Keratinocyte (primary cell): ENCODE measurements around the gene NRDE2. TPM values are rescaled to one million over a fixed set of nuclear protein-coding genes. Genes with fewer than 3 reads are reported as not detected.
"Not testable (repeated sequence)": the region's sequence is repeated elsewhere in the genome, so short reads cannot be mapped to it uniquely, and the experiment has no call there.

Experiments
- DNase-seq: peaks from one replicate; pipeline ENCODE4 v3.0.0-alpha.2; 2011; ENCODE audit warnings: low read depth, missing footprints, low spot score
- FAIRE-seq: peaks from 2 replicates; lab custom pipeline; 2011; peaks lifted over from hg19 to GRCh38; lab: Jason Lieb, UNC
- H2AFZ ChIP-seq: 2 replicates; pipeline ENCODE4 v1.6.0; 2012; ENCODE audit warnings: low read length, control low read depth, inconsistent platforms; ENCODE audit not compliant: control insufficient read depth
- H3K27ac ChIP-seq: 2 replicates; pipeline ENCODE4 v1.5.1; 2011; ENCODE audit warnings: low read length; ENCODE audit not compliant: control insufficient read depth, insufficient read depth
- H3K27me3 ChIP-seq: 3 replicates; pipeline ENCODE4 v1.6.0; 2011; ENCODE audit warnings: low read length; ENCODE audit not compliant: control insufficient read depth, insufficient read depth; ENCODE audit errors: extremely low read depth
- H3K36me3 ChIP-seq, 2 experiments: 2 replicates in 1 of 2; 3 replicates in 1 of 2; pipeline ENCODE4 v1.5.1; 2011; ENCODE audit warnings: low read length in 2 of 2, mild to moderate bottlenecking in 1 of 2; ENCODE audit not compliant: control insufficient read depth in 2 of 2, insufficient read depth in 2 of 2; ENCODE audit errors: extremely low read depth in 1 of 2
- H3K4me1 ChIP-seq: 3 replicates; pipeline ENCODE4 v1.5.1; 2011; ENCODE audit warnings: low read length; ENCODE audit not compliant: control insufficient read depth, insufficient read depth; ENCODE audit errors: extremely low read depth
- H3K4me2 ChIP-seq: 3 replicates; pipeline ENCODE4 v1.6.0; 2011; ENCODE audit warnings: low read depth, low read length; ENCODE audit not compliant: control insufficient read depth, insufficient read depth; ENCODE audit errors: extremely low read depth
- H3K4me3 ChIP-seq, 3 experiments: fragments of 200-600 bp in 1 of 3; sonication (generic) in 1 of 3; 2 replicates in 2 of 3; 3 replicates in 1 of 3; pipeline ENCODE4 v1.5.1; 2011 to 2016; ENCODE audit warnings: low read length in 3 of 3, mild to moderate bottlenecking in 3 of 3, control low read depth in 2 of 3, inconsistent platforms in 1 of 3, low read depth in 1 of 3, mixed read lengths in 1 of 3, mixed run types in 1 of 3, moderate library complexity in 1 of 3; ENCODE audit not compliant: control insufficient read depth in 2 of 3, insufficient read depth in 2 of 3; ENCODE audit errors: extremely low read depth in 1 of 3
- H3K79me2 ChIP-seq: 2 replicates; pipeline ENCODE4 v1.6.0; 2012; ENCODE audit warnings: low read length; ENCODE audit not compliant: control insufficient read depth, insufficient read depth
- H3K9ac ChIP-seq: 3 replicates; pipeline ENCODE4 v1.6.0; 2011; ENCODE audit warnings: low read length; ENCODE audit not compliant: control insufficient read depth, insufficient read depth; ENCODE audit errors: extremely low read depth
- H3K9me1 ChIP-seq: 3 replicates; pipeline ENCODE4 v1.6.0; 2011; ENCODE audit warnings: low read length; ENCODE audit not compliant: control insufficient read depth, insufficient read depth; ENCODE audit errors: extremely low read depth
- H3K9me3 ChIP-seq: 2 replicates; pipeline ENCODE4 v1.5.1; 2012; ENCODE audit warnings: low read depth, low read length; ENCODE audit not compliant: control insufficient read depth
- H4K20me1 ChIP-seq: 3 replicates; pipeline ENCODE4 v1.6.0; 2011; ENCODE audit warnings: low read length; ENCODE audit not compliant: control insufficient read depth, insufficient read depth; ENCODE audit errors: extremely low read depth
- EZH2 ChIP-seq: IDR thresholded peaks from one replicate; pipeline ENCODE4 v1.6.1; 2012; ENCODE audit warnings: inconsistent platforms, mild to moderate bottlenecking, low read length, moderate library complexity
- dilution Hi-C: fragments of 300-500 bp; cut with MboI; formaldehyde crosslinking; loops from one replicate; pipeline ENCODE4 v1.7.0; 2020; ENCODE audit warnings: low sequenced_read_pairs; ENCODE audit not compliant: extremely low pct_ligation_motif_present
- polyA plus RNA-seq, 5 experiments: library from polyadenylated mRNA; depleted of rRNA in 3 of 5; stranded (reverse) in 3 of 5; stranded (forward) in 1 of 5; unstranded in 1 of 5; fragments of >200 nt; gene quantifications; 1 replicate in 1 of 5; 2 replicates in 3 of 5; 3 replicates in 1 of 5; pipeline versions ENCODE4 v1.2.1 to v1.2.3, GENCODE V29; 2011 to 2012; ENCODE audit warnings: missing spikeins in 2 of 5, low read depth in 1 of 5, low replicate concordance in 1 of 5
- TF ChIP-seq, protein P1 (sequence below), 3 experiments: IDR thresholded peaks in 1 of 3; conservative IDR thresholded peaks in 1 of 3; optimal IDR thresholded peaks in 1 of 3; 2 replicates in 2 of 3; 3 replicates in 1 of 3; pipeline versions ENCODE3 to v1.5.1; 2011; ENCODE audit warnings: low read length in 3 of 3, mild to moderate bottlenecking in 3 of 3, moderate library complexity in 2 of 3, control low read depth in 1 of 3, inconsistent platforms in 1 of 3; ENCODE audit not compliant: insufficient read depth in 2 of 3; ENCODE audit errors: extremely low read depth in 1 of 3

NRDE2 gene
- polyA plus RNA-seq, 1 donor (not counting 4 experiments of a cell fraction or from before 2014, with no cell fraction given): 9.2 TPM

DNA sequence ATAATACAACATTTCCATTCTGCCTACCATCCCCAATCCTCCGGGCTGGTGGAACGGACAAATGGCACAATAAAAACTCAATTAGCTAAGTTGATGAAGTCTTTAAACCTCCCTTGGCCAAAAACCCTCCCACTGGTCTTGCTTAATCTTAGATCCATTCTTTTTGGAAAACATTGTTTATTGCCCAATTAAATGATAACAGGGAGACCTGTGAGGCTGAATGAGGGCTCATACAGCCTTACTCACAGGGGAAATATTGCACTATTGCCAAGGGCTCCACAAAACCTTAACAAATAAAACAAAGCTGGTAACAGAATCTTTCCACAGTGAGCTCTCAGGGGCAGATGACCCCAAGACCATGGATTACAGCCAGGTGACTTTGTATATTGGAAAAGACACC lies 83.1 kb downstream of the NRDE2 start:
- Histone ChIP-seq H4K20me1 (no peaks in the 10 kb centered on the region), H3K9ac (no peak overlapping the region), H3K9me3 (no peaks in the 10 kb centered on the region), H2AFZ (no peak overlapping the region), H3K4me2 (no peak overlapping the region), H3K27me3 (no peaks in the 10 kb centered on the region), H3K9me1 (no peaks in the 10 kb centered on the region), H3K79me2 (no peaks in the 10 kb centered on the region), H3K4me1 (no peaks in the 10 kb centered on the region), H3K36me3 (no peaks in the 10 kb centered on the region), H3K4me3 (no peak overlapping the region), H3K27ac (no peak overlapping the region)
- dilution Hi-C loops: no loop called here
- no peak for TF ChIP-seq EZH2
- TF ChIP-seq, protein P1, sequence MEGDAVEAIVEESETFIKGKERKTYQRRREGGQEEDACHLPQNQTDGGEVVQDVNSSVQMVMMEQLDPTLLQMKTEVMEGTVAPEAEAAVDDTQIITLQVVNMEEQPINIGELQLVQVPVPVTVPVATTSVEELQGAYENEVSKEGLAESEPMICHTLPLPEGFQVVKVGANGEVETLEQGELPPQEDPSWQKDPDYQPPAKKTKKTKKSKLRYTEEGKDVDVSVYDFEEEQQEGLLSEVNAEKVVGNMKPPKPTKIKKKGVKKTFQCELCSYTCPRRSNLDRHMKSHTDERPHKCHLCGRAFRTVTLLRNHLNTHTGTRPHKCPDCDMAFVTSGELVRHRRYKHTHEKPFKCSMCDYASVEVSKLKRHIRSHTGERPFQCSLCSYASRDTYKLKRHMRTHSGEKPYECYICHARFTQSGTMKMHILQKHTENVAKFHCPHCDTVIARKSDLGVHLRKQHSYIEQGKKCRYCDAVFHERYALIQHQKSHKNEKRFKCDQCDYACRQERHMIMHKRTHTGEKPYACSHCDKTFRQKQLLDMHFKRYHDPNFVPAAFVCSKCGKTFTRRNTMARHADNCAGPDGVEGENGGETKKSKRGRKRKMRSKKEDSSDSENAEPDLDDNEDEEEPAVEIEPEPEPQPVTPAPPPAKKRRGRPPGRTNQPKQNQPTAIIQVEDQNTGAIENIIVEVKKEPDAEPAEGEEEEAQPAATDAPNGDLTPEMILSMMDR (optimal IDR thresholded peaks at IDR 0.05 in 1 of 3, IDR thresholded peaks at IDR 0.05 in 1 of 3, conservative IDR thresholded peaks at IDR 0.05 in 1 of 3; ENCODE audit: extremely low read depth in 1 of 3, insufficient read depth in 2 of 3, low read length in 3 of 3): no peak
- no peak for DNase-seq
- no peak for FAIRE-seq

DNA sequence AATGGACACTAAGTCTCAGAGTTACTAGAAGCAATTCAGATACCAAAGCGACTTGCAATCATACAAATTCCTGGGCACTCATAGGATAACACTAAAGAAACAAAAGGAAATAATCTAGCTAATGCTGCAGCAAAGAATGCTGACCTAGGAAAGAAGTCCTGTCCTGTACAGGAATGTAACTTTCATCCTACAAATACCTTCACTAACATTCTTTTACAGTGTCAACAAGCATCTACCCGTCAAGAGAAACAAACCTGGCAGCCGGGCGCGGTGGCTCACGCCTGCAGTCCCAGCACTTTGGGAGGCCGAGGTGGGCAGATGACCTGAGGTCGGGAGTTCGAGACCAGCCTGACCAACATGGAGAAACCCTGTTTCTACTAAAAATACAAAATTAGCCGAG lies 84.3 kb downstream of the NRDE2 start:
- H3K4me1 ChIP-seq, H4K20me1 ChIP-seq, H3K79me2 ChIP-seq, H3K4me3 ChIP-seq, H3K27me3 ChIP-seq, H3K36me3 ChIP-seq, H3K27ac ChIP-seq, H3K9ac ChIP-seq, FAIRE-seq, H3K9me1 ChIP-seq, dilution Hi-C loops, H3K4me2 ChIP-seq, H2AFZ ChIP-seq, DNase-seq, H3K9me3 ChIP-seq: not testable (repeated sequence)

DNA sequence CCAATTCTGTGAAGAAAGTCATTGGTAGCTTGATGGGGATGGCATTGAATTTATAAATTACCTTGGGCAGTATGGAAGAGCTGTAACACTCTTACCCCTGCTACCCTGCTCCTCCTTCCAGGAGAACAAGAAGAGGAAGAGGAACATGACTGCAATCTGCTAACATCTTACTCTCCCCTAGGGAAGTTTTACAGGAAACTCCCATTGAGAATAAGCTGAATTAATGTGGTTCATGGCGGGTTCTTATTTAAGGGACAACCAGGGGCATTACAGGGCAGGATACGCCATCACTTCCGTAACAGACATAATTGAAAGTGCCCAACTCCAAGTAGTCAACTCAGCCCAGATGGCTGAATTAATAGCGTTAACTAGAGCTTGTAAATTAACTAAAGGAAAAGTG lies 84.8 kb downstream of the NRDE2 start:
- DNase-seq: no peak
- H3K4me2 ChIP-seq: no peak overlapping the region
- no peaks in the 10 kb centered on the region for H3K36me3 ChIP-seq
- H4K20me1 ChIP-seq: no peaks in the 10 kb centered on the region
- no peaks in the 10 kb centered on the region for H3K79me2 ChIP-seq
- no peaks in the 10 kb centered on the region for H3K27me3 ChIP-seq
- TF ChIP-seq EZH2: no peak
- TF ChIP-seq, protein P1 (optimal IDR thresholded peaks at IDR 0.05 in 1 of 3, IDR thresholded peaks at IDR 0.05 in 1 of 3, conservative IDR thresholded peaks at IDR 0.05 in 1 of 3; ENCODE audit: extremely low read depth in 1 of 3, insufficient read depth in 2 of 3, low read length in 3 of 3): no peak
- H3K9ac ChIP-seq: no peak overlapping the region
- dilution Hi-C loops: no loop called here
- H3K4me3 ChIP-seq: no peak overlapping the region
- H3K9me1 ChIP-seq: no peaks in the 10 kb centered on the region
- no peak for FAIRE-seq
- no peak overlapping the region for H2AFZ ChIP-seq
- H3K9me3 ChIP-seq: no peaks in the 10 kb centered on the region
- no peaks in the 10 kb centered on the region for H3K4me1 ChIP-seq
- H3K27ac ChIP-seq: no peak overlapping the region
